A673 (cell line): ENCODE data around the gene TMEM40.

Experiments
- CTCF ChIP-seq: fragments of 300-800, 200-600 bp; sonication (generic); conservative IDR thresholded peaks from 2 replicates; pipeline ENCODE4 v1.5.1; 2017; ENCODE audit warnings: low read depth, mild to moderate bottlenecking, antibody characterized with exemption, low read length, moderate library complexity, mixed read lengths
- EZH2 ChIP-seq: fragments of 200-600 bp; sonication (generic); IDR thresholded peaks from 2 replicates; pipeline ENCODE4 v1.6.1; 2017; ENCODE audit warnings: borderline replicate concordance, low read depth, mild to moderate bottlenecking, mixed read lengths, antibody characterized with exemption, low read length; ENCODE audit not compliant: poor library complexity, severe bottlenecking

GRCh38 chr3:12782172-12782815 is 23.2 kb upstream of the TMEM40 start:
- TF ChIP-seq CTCF: no peak
- no peak for TF ChIP-seq EZH2
